ENCODE data around the gene CHCHD6. TPM values are rescaled to one million over a fixed set of nuclear protein-coding genes. Genes with fewer than 3 reads are reported as not detected.

Gene CHCHD6
- total RNA-seq, 4 donors from 2014 or later, result 30.3 to 46.5 (median 33.6) TPM

DNA sequence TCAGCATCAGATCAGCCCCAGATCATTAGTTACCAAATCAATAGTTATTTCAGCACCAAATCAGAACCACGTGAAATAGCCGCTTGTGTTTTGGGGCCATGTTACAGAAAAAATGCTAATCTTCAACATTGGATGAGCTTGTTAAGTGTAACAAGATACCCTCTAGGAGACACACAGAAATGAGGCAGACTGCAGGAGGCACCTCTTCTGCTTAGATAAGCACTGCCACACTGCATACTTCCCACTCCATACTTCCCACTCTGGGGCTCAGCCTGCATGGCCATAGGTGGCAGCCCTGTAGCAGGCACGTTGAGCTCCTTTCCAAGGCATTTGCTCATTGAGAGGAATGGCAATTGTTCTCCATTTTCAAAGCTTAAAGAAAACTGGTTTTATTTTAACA lies 73.3 kb downstream of the CHCHD6 start:
- DNase-seq (ENCODE audit: low spot score in 2 of 2), result no peak
- TF ChIP-seq, protein P1, sequence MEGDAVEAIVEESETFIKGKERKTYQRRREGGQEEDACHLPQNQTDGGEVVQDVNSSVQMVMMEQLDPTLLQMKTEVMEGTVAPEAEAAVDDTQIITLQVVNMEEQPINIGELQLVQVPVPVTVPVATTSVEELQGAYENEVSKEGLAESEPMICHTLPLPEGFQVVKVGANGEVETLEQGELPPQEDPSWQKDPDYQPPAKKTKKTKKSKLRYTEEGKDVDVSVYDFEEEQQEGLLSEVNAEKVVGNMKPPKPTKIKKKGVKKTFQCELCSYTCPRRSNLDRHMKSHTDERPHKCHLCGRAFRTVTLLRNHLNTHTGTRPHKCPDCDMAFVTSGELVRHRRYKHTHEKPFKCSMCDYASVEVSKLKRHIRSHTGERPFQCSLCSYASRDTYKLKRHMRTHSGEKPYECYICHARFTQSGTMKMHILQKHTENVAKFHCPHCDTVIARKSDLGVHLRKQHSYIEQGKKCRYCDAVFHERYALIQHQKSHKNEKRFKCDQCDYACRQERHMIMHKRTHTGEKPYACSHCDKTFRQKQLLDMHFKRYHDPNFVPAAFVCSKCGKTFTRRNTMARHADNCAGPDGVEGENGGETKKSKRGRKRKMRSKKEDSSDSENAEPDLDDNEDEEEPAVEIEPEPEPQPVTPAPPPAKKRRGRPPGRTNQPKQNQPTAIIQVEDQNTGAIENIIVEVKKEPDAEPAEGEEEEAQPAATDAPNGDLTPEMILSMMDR (IDR thresholded peaks at IDR 0.05), result no peak
- TF ChIP-seq POLR2A (IDR thresholded peaks at IDR 0.05) (no peak), EP300 (IDR thresholded peaks at IDR 0.05) (no peak)
- no peaks in the 10 kb centered on the region for H3K27me3 ChIP-seq
- no peak overlapping the region for H3K27ac ChIP-seq
- H3K4me1 ChIP-seq, result peaks cover 0 to 28% (median 12%) of the 10 kb centered on the region in 4 donors
- 81 to 83% methylated on average over 3 of the region's 3 CpGs for WGBS, 2 donors
- H3K4me3 ChIP-seq, result no peak overlapping the region
- no peaks in the 10 kb centered on the region for H3K9me3 ChIP-seq
- no peaks in the 10 kb centered on the region for H3K36me3 ChIP-seq

DNA sequence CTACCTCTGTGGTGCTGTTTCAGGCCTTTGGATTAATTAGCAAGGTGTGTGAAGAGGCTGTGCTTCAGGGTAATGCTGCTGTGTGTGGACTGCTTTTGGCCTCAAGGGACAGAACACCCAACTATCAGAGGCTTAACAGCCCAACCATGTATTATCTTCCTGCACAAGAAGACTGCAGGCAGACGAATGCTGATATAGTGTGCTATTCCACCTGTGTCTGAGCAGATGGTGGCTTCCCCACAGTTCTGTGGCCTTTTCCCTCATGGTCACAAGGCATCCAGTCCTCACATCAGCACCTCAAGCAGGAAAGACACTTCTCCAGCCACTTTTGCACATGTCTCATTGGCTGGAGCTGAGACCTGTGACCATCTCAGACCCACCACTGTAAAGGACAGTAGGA lies 76.6 kb downstream of the CHCHD6 start:
- 77 to 100% methylated on average over 1 of the region's 1 CpG for WGBS, 2 donors
- Histone ChIP-seq H3K4me3 (no peak overlapping the region), H3K4me1 (peaks cover 0 to 31% (median 14%) of the 10 kb centered on the region in 4 donors), H3K27ac (peak overlapping the region in 1 of 4 donors; percentile 71), H3K36me3 (no peaks in the 10 kb centered on the region), H3K27me3 (no peaks in the 10 kb centered on the region), H3K9me3 (no peaks in the 10 kb centered on the region)
- TF ChIP-seq EP300 (IDR thresholded peaks at IDR 0.05), result no peak
- TF ChIP-seq, protein P1 (IDR thresholded peaks at IDR 0.05), result no peak
- TF ChIP-seq POLR2A (IDR thresholded peaks at IDR 0.05), result no peak
- DNase-seq (ENCODE audit: low spot score in 2 of 2), result no peak

DNA sequence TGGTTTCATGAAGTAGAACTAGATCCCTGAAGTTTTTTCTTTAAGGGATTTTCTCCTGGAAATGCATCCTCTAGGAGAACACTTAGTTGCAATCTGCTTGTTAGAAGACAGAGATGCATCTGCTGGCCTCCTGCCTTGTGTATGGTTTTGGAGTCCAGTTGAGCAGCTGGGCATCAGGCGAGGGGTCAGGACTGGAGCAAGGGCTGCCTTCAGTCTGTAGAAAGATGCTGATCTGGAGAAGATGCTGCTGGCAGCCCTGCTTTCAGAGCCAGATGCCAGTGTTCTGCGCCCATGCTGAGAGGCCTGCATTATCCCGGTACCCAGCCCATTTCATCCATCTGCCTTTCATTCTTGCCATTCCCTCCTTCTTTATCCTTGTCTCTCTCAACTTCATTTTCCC lies 77.4 kb downstream of the CHCHD6 start:
- TF ChIP-seq POLR2A (IDR thresholded peaks at IDR 0.05) (no peak), EP300 (IDR thresholded peaks at IDR 0.05) (no peak)
- TF ChIP-seq, protein P1 (IDR thresholded peaks at IDR 0.05), result no peak
- 84 to 90% methylated on average over 3 of the region's 3 CpGs for WGBS, 2 donors
- H3K27ac ChIP-seq, result peak overlapping the region in 2 of 4 donors; percentile 71 to 79

DNA sequence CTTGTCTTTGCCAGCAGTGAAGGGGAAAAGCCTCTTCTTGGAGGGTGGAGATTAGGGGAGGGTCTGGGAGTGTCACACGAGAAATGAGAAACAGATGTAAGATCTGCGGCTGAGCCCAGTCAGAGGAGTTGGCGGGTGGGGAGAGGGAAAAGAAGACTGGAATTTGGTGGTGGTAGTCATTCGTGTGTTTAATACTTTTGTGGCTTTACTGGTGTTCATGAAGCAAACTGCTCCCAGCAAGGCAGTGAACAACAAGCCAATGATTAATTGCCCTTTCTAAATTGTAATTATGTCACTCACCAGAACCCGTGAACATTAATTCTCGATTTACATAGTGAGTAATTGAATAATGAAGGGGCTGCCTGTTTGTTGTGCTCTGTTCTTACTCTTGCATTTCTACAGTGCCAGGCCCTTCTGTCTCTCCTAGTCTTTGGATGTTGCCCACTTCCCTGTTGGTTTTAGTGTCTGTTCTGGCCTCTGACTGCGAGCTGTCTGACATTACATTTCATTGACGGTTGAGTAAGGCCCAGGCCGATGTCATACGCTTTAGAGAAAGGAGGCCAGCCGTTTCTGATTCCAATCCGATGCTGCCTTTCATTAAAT lies 78.0 kb downstream of the CHCHD6 start:
- Histone ChIP-seq H3K36me3 (no peaks in the 10 kb centered on the region), H3K27me3 (no peaks in the 10 kb centered on the region), H3K9me3 (no peaks in the 10 kb centered on the region), H3K4me1 (peaks cover 0 to 31% (median 14%) of the 10 kb centered on the region in 4 donors), H3K4me3 (no peak overlapping the region), H3K27ac (peak overlapping the region in 2 of 4 donors; percentile 71 to 79)
- TF ChIP-seq, protein P1 (IDR thresholded peaks at IDR 0.05), result no peak
- no peak for TF ChIP-seq EP300 (IDR thresholded peaks at IDR 0.05)
- TF ChIP-seq POLR2A (IDR thresholded peaks at IDR 0.05), result no peak
- 50 to 54% methylated on average over 12 of the region's 12 CpGs for WGBS, 2 donors
- DNase-seq (ENCODE audit: low spot score in 2 of 2), result peak in 1 of 2 donors; percentile 11

More for the DNA sequence above, 77.4 kb downstream of the CHCHD6 start:
- no peaks in the 10 kb centered on the region for H3K27me3 ChIP-seq
- no peaks in the 10 kb centered on the region for H3K9me3 ChIP-seq
- DNase-seq (ENCODE audit: low spot score in 2 of 2), result no peak
- H3K4me3 ChIP-seq, result no peak overlapping the region
- H3K4me1 ChIP-seq, result peaks cover 0 to 31% (median 14%) of the 10 kb centered on the region in 4 donors
- no peaks in the 10 kb centered on the region for H3K36me3 ChIP-seq

DNA sequence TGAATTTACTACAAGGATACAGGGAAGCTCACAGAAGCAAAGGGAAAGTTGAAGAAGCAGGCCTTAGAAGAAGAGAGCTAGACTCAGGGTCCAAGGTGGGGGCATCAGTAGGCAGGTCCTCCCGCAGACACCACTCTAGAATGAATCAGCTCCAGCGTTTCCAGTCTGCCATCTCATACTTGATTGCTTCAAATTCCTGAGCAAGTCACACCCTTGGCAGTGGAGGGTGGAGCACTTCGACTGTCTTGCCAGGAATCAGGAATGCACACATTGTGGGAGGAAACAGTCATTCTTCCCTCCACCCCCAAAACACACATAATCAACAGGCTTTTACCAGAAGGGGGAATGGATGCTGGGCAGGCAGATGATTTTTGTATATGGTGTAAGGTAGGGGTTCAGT lies 78.5 kb downstream of the CHCHD6 start:
- DNase-seq (ENCODE audit: low spot score in 2 of 2), result peak in 1 of 2 donors; percentile 17
- no peaks in the 10 kb centered on the region for H3K36me3 ChIP-seq
- TF ChIP-seq POLR2A (IDR thresholded peaks at IDR 0.05) (no peak), EP300 (IDR thresholded peaks at IDR 0.05) (no peak)
- TF ChIP-seq, protein P1 (IDR thresholded peaks at IDR 0.05), result no peak
- WGBS, 2 donors, result 49 to 54% methylated on average over 3 of the region's 3 CpGs
- H3K27ac ChIP-seq, result peak overlapping the region in 2 of 4 donors; percentile 71 to 79
- H3K27me3 ChIP-seq, result no peaks in the 10 kb centered on the region
- peaks cover 0 to 31% (median 14%) of the 10 kb centered on the region in 4 donors for H3K4me1 ChIP-seq
- no peak overlapping the region for H3K4me3 ChIP-seq
- no peaks in the 10 kb centered on the region for H3K9me3 ChIP-seq
